ENCODE measurements around the gene FAM83F.

DNA sequence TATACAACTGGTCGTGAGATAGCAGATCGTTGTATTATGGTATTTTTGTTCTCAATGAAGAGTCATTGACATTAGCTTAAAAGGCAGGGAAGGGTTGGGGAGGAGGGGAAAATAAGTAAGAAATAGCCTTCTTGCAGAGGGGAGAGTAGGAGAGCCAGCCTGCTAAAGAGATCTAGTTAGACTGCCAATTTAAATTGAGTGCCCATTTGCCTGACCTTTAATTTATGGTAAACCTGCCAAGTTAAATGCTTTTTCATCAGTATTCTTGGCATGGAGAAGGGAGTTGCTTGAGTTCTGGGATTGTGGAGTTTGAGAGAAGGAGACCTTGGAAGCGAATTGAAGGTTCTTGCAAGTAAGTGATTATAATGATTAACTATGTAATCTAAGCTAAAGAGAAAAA, 89.0 kb downstream of the FAM83F start:
- TF ChIP-seq, protein P1, sequence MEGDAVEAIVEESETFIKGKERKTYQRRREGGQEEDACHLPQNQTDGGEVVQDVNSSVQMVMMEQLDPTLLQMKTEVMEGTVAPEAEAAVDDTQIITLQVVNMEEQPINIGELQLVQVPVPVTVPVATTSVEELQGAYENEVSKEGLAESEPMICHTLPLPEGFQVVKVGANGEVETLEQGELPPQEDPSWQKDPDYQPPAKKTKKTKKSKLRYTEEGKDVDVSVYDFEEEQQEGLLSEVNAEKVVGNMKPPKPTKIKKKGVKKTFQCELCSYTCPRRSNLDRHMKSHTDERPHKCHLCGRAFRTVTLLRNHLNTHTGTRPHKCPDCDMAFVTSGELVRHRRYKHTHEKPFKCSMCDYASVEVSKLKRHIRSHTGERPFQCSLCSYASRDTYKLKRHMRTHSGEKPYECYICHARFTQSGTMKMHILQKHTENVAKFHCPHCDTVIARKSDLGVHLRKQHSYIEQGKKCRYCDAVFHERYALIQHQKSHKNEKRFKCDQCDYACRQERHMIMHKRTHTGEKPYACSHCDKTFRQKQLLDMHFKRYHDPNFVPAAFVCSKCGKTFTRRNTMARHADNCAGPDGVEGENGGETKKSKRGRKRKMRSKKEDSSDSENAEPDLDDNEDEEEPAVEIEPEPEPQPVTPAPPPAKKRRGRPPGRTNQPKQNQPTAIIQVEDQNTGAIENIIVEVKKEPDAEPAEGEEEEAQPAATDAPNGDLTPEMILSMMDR (IDR thresholded peaks at IDR 0.05 in 2 of 3, conservative IDR thresholded peaks at IDR 0.05 in 1 of 3; ENCODE audit: control insufficient read depth in 2 of 3, extremely low read depth in 1 of 3, insufficient read depth in 1 of 3, low read depth in 3 of 3, low read length in 3 of 3) = no peak
- no peak for TF ChIP-seq POLR2A (IDR thresholded peaks at IDR 0.05; ENCODE audit: low read depth, low read length)
- TF ChIP-seq, protein P2, sequence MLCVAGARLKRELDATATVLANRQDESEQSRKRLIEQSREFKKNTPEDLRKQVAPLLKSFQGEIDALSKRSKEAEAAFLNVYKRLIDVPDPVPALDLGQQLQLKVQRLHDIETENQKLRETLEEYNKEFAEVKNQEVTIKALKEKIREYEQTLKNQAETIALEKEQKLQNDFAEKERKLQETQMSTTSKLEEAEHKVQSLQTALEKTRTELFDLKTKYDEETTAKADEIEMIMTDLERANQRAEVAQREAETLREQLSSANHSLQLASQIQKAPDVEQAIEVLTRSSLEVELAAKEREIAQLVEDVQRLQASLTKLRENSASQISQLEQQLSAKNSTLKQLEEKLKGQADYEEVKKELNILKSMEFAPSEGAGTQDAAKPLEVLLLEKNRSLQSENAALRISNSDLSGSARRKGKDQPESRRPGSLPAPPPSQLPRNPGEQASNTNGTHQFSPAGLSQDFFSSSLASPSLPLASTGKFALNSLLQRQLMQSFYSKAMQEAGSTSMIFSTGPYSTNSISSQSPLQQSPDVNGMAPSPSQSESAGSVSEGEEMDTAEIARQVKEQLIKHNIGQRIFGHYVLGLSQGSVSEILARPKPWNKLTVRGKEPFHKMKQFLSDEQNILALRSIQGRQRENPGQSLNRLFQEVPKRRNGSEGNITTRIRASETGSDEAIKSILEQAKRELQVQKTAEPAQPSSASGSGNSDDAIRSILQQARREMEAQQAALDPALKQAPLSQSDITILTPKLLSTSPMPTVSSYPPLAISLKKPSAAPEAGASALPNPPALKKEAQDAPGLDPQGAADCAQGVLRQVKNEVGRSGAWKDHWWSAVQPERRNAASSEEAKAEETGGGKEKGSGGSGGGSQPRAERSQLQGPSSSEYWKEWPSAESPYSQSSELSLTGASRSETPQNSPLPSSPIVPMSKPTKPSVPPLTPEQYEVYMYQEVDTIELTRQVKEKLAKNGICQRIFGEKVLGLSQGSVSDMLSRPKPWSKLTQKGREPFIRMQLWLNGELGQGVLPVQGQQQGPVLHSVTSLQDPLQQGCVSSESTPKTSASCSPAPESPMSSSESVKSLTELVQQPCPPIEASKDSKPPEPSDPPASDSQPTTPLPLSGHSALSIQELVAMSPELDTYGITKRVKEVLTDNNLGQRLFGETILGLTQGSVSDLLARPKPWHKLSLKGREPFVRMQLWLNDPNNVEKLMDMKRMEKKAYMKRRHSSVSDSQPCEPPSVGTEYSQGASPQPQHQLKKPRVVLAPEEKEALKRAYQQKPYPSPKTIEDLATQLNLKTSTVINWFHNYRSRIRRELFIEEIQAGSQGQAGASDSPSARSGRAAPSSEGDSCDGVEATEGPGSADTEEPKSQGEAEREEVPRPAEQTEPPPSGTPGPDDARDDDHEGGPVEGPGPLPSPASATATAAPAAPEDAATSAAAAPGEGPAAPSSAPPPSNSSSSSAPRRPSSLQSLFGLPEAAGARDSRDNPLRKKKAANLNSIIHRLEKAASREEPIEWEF (IDR thresholded peaks at IDR 0.05; ENCODE audit: insufficient replicate concordance, low read depth, low read length) = no peak
- TF ChIP-seq SMAD1 (IDR thresholded peaks at IDR 0.05; ENCODE audit: low read depth, partially characterized antibody) = no peak
- TF ChIP-seq SIN3A (IDR thresholded peaks at IDR 0.05; ENCODE audit: low read depth, low read length) = no peak
- TF ChIP-seq JUND (IDR thresholded peaks at IDR 0.05; ENCODE audit: low read depth, low read length) = no peak

All from GM12878 (cell line).